Raji (cell line): Measurements from ENCODE around the gene KPNA6.

ENCODE experiments used
- POLR2A ChIP-seq: IDR thresholded peaks from 2 replicates; pipeline ENCODE4 v1.6.1; 2011; ENCODE audit warnings: low read depth, low read length, control low read depth; ENCODE audit not compliant: insufficient read depth

KPNA6 gene

GRCh38 chr1:32197837-32198236 is 90.0 kb downstream of the KPNA6 start:
- no peak for TF ChIP-seq POLR2A

GRCh38 chr1:32198237-32199042 is 90.6 kb downstream of the KPNA6 start:
- TF ChIP-seq POLR2A = no peak

DNA sequence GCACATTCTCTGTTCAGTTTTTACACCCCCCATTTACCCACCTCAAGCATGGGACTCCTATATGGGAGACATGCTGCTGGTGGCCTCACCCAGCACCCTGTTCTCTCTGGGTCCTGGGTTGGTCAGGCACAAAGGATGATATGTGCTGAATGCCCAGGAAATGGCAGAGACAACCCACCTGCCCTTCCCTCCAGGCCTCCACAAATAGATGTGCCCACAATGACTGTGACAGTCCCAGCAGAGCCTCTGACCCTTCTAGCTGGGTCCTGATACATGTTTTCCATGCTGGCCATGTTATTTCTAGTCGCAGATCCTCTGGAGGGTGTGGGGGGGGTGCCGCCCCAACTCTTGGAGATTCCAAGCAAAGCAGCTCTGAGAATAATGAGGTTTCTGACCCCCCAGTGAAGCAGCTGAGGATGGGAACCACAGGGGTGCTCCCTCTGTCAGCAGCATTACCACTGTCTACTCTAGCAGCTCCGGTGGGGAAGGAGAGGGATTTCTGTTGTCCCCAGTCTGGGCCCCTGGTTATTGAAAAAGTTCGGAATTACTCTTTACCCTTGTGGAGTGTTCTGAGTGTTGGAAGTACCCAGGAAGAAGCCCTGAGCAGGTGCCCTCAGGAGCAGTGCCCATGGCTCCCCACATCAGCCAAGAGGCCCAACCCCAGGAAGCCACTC is 91.3 kb downstream of the KPNA6 start:
- no peak for TF ChIP-seq POLR2A

DNA sequence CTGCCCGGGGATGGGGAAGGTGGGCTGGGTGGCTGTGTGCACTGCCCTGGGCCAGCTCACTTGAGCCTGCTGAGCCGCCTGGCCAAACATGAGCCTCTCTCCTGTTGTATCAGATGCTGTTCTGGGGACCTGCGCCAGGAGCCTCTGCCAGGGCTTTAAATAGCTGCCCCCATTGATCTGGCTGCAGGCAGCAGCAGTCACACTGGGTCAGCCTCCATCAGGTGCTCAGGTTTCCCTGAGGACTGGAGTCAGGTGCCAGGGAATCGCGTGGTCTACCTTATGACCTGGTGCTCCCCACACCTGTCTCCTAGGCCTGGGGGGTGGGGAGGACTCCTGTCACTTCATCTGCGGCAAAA is 91.8 kb downstream of the KPNA6 start:
- no peak for TF ChIP-seq POLR2A

DNA sequence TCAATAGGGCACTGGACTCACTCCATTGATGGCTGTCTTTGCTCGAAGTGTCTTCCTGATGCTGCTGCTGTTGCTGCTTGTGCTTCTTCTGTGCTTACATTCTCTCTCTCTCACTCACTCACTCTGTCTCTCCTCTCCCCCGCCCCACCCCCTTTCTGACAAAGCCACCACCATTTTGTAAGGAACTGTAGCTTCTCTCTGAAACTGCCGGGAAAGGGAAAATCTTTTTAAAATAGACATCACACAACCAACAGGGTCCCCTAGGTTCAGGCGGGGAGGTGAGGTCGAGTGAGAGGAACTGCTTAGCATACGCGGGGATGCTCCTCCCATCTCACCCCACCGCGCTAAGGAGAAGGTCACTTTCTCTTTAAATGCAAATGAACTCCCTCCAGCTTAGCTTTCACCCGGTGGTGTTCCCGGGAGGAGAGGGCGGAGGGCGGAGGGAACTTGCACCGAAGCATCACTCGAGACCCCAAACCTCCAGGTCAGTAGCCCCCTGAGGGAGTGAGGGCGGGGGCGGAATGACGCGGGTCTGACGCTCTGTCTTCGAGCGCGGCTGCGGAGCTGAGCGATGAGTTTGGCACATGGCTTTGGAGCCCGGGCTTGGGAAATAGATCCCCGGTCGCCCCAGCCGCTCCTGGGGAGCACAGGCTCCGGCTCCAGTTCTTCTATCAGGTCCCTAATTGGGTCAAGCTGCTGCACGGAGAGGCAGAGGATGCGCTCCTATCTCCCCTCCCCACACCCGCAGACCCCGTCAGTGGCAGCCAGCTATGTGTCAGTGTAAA is 92.6 kb downstream of the KPNA6 start, which contains the start of gene CCDC28B:
Gene CCDC28B, plus strand, starts transcription at position 370 of the 785 bp plus-strand sequence. CDS start 1,341 bp downstream, outside the sequence.
- TF ChIP-seq POLR2A = peak; percentile 66

DNA sequence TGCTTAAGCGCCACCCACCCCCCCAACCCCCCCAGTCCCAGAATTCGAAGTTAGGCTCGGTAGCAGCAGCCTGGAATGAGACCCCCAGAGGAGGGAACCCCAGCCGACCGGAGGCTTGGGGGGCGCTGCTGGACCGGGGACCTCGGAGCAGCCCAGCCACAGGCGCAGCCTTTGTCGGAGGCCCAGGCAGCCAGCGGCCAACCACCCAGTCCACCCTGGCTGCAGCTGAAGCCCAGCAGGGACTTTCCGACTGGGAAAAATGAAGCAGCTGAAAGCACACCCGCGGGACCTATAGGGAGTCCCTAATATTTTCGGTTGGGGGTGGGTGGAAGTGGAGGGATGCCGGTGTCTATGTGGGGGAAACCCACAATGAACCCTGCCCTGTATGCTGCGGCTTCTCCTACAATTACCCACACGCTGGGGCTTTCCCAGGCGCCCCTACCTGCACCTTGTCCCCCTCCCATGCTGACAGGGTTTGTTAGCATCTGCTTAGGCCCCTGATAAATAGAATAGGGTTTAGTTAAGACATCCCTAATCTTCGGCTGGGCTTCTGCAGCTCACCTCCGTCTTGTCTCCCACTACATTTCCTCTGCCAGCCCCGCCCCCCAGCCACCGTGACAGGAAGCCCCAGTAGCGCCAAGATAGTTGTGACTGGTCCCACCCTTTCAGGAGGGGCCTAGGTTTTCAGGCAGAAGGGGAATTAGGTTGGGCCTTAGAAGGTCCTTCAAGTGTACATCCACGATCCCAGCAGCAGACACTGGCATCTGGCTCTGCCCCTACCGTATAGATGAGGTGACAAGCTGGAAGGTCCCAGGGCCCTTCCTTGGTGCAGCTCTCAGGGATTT is 93.4 kb downstream of the KPNA6 start:
- TF ChIP-seq POLR2A = 0 out of 2 replicates have a peak, but pooled peaks have one; percentile 34

DNA sequence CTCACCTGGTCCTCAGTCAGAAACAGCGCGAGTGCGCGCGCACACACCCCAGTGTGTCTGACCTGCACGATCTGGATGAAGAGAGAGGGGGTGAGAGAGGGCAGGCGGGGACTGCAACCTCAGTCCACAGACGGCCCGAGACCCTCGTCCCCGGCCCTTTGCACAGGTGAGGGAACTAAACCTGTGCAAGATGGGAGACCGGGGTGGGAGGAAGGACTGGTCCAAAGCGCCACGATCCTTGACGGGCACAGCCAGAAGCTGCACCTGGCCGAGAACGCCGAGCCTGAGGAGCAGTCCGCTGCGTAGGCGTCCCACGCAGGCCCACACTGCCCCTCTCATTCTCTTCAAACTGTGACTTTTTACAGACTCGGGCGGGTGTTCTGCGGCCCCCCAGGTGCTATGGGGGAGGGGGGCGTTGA is 97.1 kb downstream of the KPNA6 start:
- TF ChIP-seq POLR2A = no peak

DNA sequence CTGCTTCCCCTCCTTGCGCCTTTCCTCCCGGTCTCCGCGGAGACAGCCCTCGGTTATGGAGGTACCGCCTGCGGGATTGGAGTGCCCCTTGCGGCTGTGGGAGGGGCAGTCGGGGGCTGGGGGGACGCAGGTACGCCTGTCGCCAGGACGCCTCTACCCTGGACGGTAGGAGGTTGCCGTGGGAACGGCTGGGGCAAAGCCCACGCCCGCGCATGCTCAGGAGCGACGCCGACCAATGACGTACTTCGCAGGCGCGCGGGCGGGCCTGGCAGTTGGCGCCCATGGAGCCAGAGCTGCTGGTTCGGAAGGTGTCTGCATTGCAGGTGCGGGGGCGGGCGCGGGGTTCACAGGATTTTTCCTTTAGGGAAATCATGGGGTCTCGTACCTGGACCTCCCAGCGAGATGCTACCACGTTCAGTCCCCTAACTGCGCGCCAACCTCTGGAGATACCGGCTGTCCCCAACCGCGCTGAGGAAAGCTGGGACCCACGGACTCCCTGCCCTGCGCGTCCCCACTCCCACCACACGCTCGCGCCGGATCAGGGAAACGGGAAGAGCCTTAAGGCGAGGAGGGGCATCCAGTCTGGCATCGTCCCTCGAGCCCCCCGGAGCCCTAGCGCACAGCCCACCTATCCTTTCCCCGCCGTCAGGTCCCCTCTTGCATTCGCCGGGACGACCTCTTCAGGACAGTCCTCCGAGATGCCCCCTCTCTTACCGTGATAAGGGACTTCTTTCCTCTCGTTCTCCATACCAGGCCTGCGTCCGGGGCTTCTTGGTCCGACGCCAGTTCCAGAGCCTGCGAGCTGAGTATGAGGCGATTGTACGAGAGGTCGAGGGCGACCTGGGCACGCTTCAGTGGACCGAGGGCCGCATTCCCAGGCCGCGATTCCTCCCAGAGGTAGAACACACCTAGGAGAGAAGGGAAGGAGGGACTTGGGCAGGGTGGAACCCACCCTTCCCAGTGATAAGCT is 97.8 kb downstream of the KPNA6 start, which contains the start of gene IQCC:
Gene IQCC, plus strand, starts transcription at position 271 of the 970 bp plus-strand sequence. Its CDS starts 11 bp downstream, at position 282.
- peak; percentile 90 for TF ChIP-seq POLR2A

DNA sequence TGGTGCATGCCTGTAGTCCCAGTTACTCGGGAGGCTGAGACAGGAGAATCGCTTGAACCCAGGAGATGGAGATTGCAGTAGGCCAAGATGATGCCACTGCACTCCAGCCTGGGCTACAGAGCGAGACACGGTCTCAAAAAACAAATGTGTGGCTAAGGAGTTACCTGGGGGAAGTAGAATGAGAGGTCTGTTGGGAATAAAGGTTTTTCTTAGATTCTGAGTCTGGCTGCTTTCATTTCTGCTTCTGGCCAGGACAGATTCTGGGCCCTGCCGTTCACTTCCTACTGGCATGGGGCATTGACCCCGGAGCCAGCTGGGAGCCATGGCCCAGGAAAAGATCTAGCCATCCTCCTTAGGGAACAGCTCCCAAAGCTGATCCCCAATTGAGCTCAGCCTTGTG is 100.6 kb downstream of the KPNA6 start:
- TF ChIP-seq POLR2A = no peak

DNA sequence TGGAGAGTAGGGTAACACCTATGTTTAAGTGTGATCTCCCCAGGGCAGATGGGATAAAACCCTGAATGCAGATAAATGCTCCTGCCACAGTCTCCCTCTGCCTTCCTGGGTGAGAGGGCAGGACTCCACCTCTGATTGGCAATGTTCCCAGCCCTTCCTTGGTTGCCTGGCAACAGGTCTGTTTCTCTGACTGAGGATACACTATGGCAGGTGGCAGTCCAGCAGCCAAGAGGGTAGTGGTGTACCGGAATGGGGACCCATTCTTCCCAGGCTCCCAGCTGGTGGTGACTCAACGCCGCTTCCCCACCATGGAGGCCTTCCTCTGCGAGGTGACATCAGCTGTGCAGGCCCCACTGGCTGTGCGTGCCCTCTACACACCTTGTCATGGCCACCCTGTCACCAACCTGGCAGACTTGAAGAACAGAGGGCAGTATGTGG is 101.1 kb downstream of the KPNA6 start, which contains the start of gene DCDC2B:
Gene DCDC2B, plus strand, starts transcription at position 199 of the 438 bp plus-strand sequence. Its CDS starts 5 bp downstream, at position 204.
- no peak; the same call in 1 of the 2 replicates for TF ChIP-seq POLR2A

- no peak for TF ChIP-seq POLR2A
These were observed 108.0 kb downstream of the KPNA6 start for GRCh38 chr1:32215629-32216480.

DNA sequence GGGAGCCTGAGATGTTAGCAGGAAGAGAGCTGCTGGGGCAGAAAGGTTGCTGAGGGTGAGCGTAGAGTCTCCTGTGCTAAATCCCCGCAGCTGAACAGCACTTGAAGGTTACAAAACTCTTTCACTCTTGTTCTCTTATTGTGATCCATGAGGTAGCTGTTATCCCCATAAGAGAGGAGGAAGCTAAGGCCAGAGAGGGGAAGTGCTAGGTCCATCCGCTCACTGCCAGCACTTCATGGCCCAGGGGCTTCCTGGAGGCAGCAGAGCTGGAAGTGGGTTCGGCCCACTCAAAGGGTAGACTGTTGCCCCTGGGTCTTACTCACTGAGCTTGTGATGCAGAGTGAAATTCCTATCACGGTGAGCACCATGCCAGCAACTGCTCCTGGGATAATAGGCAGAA is 108.7 kb downstream of the KPNA6 start:
- no peak for TF ChIP-seq POLR2A

- TF ChIP-seq POLR2A = no peak
These were observed 111.2 kb downstream of the KPNA6 start for GRCh38 chr1:32219022-32219421.
